Fibroblast of skin of left biceps (primary cell): Measurements from ENCODE around the gene MRPL3.
"Not testable (repeated sequence)": the region's sequence is repeated elsewhere in the genome, so short reads cannot be mapped to it uniquely, and the experiment has no call there.

ENCODE experiments used
- DNase-seq, 2 experiments: peaks; one replicate each; pipeline ENCODE4 v3.0.0-alpha.2; 2013; ENCODE audit warnings: low read depth in 2 of 2

The MRPL3 gene

GRCh38 chr3:131494706-131495105 lies 8.1 kb downstream of the MRPL3 start:
- DNase-seq, result no peak

- DNase-seq, result no peak
These were observed 11.0 kb downstream of the MRPL3 start for GRCh38 chr3:131491775-131492174.

- DNase-seq, result no peak
These were observed 11.7 kb downstream of the MRPL3 start for GRCh38 chr3:131491084-131491483.

- DNase-seq, result not testable (repeated sequence)
These were observed 16.2 kb downstream of the MRPL3 start for GRCh38 chr3:131486545-131486944.

- no peak for DNase-seq
These were observed 17.7 kb downstream of the MRPL3 start for GRCh38 chr3:131485119-131485518.

GRCh38 chr3:131484496-131485111 lies 18.2 kb downstream of the MRPL3 start:
- DNase-seq, result no peak

- DNase-seq, result no peak
These were observed 22.7 kb downstream of the MRPL3 start for GRCh38 chr3:131480116-131480515.

- no peak for DNase-seq
These were observed 25.0 kb downstream of the MRPL3 start for GRCh38 chr3:131477813-131478212.

GRCh38 chr3:131474115-131474514 lies 28.7 kb downstream of the MRPL3 start:
- DNase-seq, result no peak

- DNase-seq, result no peak
These were observed 32.4 kb downstream of the MRPL3 start for GRCh38 chr3:131470377-131470776.

GRCh38 chr3:131458653-131459052 lies 44.1 kb downstream of the MRPL3 start:
- DNase-seq, result no peak

GRCh38 chr3:131457220-131457619 lies 45.6 kb downstream of the MRPL3 start:
- DNase-seq, result no peak

GRCh38 chr3:131454501-131454900 lies 48.3 kb downstream of the MRPL3 start:
- DNase-seq, result peak; percentile 7 to 21

- no peak for DNase-seq
These were observed 49.2 kb downstream of the MRPL3 start for GRCh38 chr3:131453533-131453932.

- DNase-seq, result no peak
These were observed 55.4 kb downstream of the MRPL3 start for GRCh38 chr3:131447349-131447748.

GRCh38 chr3:131444180-131444579 lies 58.6 kb downstream of the MRPL3 start:
- DNase-seq, result no peak

- DNase-seq, result no peak
These were observed 63.7 kb downstream of the MRPL3 start for GRCh38 chr3:131439084-131439483.

- no peak for DNase-seq
These were observed 67.8 kb downstream of the MRPL3 start for GRCh38 chr3:131435000-131435399.

GRCh38 chr3:131432441-131432840 lies 70.3 kb downstream of the MRPL3 start:
- DNase-seq, result no peak

- no peak for DNase-seq
These were observed 71.0 kb downstream of the MRPL3 start for GRCh38 chr3:131431754-131432153.

GRCh38 chr3:131427226-131427625 lies 75.5 kb downstream of the MRPL3 start:
- DNase-seq, result no peak

- DNase-seq, result no peak
These were observed 80.7 kb downstream of the MRPL3 start for GRCh38 chr3:131421957-131422498.

- no peak for DNase-seq
These were observed 81.5 kb downstream of the MRPL3 start for GRCh38 chr3:131421301-131421700.

- no peak for DNase-seq
These were observed 85.0 kb downstream of the MRPL3 start for GRCh38 chr3:131417751-131418150.
